Superior temporal gyrus (tissue), 1 donor: ENCODE results near the gene PLXNB3.

Source experiments
- DNase-seq: peaks from one replicate; pipeline ENCODE4 v3.0.0-alpha.2; 2016; ENCODE audit errors: extremely low spot score

The PLXNB3 gene

GRCh38 chrX:153755136-153755535 lies 8.9 kb upstream of the PLXNB3 start:
- no peak for DNase-seq

- DNase-seq = no peak
Observed at GRCh38 chrX:153761863-153762262, 2.2 kb upstream of the PLXNB3 start.

- no peak for DNase-seq
Observed at GRCh38 chrX:153762626-153763173, 1.3 kb upstream of the PLXNB3 start.

- no peak for DNase-seq
Observed at GRCh38 chrX:153763298-153763932, 634 bp upstream of the PLXNB3 start.

GRCh38 chrX:153764786-153765137 lies 713 bp downstream of the PLXNB3 start:
- DNase-seq = no peak

- peak; percentile 89 for DNase-seq
Observed at GRCh38 chrX:153765138-153766079, 1.4 kb downstream of the PLXNB3 start.

GRCh38 chrX:153766098-153766817 lies 2.2 kb downstream of the PLXNB3 start:
- DNase-seq = peak; percentile 56

GRCh38 chrX:153766871-153767673 lies 3.0 kb downstream of the PLXNB3 start:
- DNase-seq = no peak

- no peak for DNase-seq
Observed at GRCh38 chrX:153767674-153768055, 3.6 kb downstream of the PLXNB3 start.

GRCh38 chrX:153768311-153769157 lies 4.5 kb downstream of the PLXNB3 start:
- no peak for DNase-seq

- no peak for DNase-seq
Observed at GRCh38 chrX:153769158-153769864, 5.3 kb downstream of the PLXNB3 start.

- no peak for DNase-seq
Observed at GRCh38 chrX:153769865-153770600, 6.0 kb downstream of the PLXNB3 start.

- DNase-seq = no peak
Observed at GRCh38 chrX:153770601-153771414, 6.8 kb downstream of the PLXNB3 start.

- DNase-seq = no peak
Observed at GRCh38 chrX:153771415-153772315, 7.6 kb downstream of the PLXNB3 start.

GRCh38 chrX:153772316-153773217 lies 8.5 kb downstream of the PLXNB3 start:
- DNase-seq = no peak

GRCh38 chrX:153773218-153773611 lies 9.2 kb downstream of the PLXNB3 start:
- DNase-seq = no peak
